GM18508 (cell line): ENCODE measurements around the gene PMP22.

Experiments used
- ATAC-seq: cut with Tn5 transposase; IDR thresholded peaks from one replicate; pipeline ENCODE4 v1.9.1; 2021; ENCODE audit warnings: moderate number of reproducible peaks; ENCODE audit not compliant: insufficient read depth, unreplicated experiment

Gene PMP22

DNA sequence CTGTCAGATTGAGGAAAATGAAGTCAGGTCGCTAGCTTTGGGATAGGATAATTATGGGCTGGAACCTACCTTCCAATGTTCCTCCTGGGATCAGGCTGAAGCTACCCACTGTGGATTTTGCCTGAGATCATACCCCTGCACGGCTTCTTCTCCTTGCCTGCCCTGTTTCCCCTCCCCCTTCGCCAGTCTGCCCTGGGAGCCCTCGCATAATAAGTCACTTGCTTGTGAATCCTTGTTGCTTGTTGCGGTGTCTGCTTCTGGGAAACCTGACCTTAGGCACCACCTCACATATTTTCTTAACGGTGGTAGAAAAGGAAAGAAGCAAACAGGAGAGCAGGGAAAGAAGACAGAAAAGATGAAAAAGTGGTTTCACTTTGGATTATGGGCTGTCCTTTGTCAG lies 13.3 kb upstream of the PMP22 start:
- ATAC-seq: no peak

DNA sequence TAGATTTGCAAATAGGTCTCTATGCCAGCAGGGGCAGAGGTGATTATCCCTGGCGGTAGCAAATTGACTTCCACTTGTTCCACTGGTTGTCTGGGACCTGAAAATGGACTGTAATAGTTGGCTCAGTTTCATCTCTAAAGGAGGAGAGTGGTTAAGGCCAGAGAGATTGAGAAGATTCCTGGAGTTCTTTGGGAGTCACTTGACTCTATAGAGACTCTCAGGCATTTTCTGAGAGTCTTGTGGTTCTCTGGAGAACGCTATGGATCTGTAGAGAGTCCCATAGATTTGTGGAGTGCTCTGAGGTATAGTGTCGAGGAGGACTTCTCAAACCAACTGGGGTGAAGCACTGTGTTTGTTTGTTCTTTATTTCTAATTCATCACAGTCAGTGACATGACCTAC lies 8.9 kb upstream of the PMP22 start:
- ATAC-seq: no peak

DNA sequence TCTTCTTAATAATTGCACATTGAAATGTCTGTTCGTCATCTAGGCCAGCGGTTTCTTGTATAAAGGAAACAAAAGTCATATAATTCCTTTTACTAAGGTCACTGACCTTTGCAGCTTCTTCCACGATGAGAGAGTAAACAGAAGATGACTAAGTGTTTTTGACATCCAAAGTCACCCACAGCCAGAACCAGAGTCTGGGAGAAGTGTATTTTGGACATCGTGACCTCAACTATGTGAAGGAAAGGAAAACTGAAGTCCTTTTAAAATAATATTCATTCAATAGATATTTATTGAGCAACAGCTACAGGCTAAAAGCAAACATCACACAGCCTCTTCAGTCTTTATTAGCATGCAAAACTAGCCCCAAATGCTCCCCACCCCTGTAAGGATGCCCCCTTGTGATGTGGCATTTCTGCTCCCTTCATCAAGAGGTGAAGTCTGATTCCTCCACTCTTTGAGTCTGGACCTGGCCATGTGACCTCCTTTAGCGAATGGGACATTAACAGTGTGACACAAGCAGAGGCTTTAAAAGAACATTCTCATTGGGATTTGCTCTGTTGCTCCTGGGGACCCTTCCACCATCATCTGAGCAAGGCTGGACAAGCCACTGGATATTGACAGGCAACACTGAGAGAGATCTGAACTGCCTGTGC lies 8.1 kb upstream of the PMP22 start:
- no peak for ATAC-seq

DNA sequence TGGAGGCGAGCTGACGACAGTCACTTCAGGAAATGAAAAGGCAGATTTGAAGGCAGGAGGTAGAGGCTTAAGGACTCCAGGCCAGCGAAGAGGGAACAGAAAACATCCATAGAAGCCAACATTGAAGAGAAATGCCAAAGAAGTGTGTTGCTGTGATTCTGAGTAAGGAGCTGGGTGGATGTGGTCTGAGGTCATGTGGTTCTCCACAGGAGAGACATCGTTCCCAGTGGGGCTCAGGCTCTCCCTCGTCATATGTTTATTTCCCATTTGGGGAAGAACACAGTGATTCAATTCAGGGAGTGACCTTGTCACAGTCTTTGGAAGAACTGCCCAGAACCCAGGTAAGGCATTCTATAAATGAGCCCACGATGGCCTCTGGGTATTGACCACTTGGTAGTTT lies 6.6 kb upstream of the PMP22 start:
- ATAC-seq: no peak

DNA sequence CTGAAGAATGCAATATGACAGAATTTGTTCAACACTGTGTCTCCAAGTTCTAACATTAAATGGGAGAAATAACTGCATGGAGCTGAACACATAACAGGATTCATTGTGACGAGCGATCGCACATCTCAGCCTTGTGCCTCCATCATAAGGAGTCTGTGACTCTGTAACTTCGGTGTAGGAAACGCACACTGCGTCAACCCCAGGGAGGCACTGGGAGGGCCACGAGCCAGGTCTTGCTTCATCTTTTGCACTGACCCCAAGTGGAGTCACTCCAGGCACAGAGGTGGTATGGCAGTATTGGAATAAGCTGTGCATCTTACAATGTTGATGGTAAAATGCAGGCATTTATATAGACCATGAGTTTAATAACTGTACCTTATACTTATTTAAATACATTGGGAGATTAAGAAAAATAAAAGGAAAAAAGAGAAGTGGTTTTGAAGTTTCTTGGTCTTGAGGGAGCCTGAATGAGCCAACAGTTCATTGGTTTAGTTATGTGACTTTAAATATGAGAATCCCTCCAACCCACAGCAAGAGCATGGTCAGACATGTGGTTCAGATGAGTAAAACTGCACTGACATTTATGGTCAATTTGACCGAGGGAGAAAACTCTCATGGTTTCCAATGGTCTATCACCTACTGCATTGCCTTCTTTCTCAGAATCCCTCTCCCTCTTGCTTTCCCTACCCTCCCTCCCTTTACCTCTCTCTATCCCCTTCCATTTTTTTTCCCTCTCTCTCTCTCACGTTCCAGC lies 5.7 kb upstream of the PMP22 start:
- ATAC-seq: no peak

DNA sequence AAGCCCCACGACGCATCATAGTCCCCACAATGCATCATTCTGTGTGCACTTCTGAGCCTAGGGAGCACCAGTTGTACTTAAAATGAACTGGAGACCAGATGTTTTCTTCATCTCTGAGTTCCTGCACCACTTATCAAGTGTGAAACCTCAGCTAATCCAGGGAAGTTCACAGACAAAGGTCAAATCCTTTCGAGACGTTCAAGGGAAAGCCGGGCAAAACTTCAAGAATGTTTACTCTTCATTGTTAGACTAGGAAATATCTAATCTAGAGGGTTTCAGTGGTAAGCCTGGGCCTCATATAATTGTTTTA lies 4.6 kb upstream of the PMP22 start:
- no peak for ATAC-seq

DNA sequence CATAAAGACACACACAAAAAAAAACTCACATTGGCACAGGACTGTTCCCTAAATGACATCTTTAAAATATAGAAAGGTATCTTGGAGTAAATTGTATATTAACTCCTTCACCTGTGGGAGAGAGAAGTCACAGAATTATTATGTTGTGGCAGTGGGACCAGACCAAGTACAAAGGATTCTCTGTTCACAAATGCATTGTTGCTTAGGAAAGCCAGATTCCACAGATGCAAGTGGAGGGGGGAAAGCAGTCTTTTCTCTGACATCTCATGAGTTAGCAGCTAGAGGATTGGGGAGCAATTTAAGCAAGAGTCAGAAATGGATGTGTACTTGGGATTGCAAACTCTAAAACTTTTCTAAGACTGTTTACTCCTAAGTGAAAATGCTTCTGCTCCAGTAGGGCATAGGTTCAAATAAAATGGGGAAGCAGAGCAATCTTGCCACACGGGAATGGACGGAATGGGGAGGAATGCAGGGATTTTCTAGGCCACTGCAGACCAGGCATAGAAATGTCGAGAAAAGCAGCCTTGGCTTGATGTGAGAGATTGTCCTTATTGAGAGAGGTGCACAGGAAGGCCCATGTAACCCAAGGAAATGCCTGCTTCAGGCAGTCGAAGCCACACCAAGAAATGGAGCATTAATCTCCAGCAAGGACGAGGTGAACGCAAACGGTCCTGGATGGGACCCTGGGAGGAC lies 4.1 kb upstream of the PMP22 start:
- ATAC-seq: no peak

DNA sequence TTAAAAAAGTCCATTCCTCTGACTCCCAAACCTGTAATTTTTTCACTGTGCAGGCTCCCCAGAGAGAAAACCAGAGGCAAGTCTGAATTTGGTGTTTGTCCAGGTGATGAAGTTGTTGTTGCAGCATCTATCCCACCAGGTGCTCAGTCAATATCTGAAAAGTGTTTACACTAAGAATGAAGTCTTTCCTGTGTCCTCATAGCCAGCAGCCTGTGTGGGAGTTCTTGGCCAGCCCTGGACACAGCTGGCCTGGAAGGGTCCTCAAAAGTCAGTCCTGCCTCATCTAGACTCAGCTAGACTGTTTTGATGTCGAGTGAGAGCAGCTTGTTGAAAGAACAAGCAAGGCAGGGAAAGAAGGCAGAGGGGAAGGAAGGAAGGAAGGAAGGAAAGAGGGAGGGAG lies 3.3 kb upstream of the PMP22 start:
- no peak for ATAC-seq

DNA sequence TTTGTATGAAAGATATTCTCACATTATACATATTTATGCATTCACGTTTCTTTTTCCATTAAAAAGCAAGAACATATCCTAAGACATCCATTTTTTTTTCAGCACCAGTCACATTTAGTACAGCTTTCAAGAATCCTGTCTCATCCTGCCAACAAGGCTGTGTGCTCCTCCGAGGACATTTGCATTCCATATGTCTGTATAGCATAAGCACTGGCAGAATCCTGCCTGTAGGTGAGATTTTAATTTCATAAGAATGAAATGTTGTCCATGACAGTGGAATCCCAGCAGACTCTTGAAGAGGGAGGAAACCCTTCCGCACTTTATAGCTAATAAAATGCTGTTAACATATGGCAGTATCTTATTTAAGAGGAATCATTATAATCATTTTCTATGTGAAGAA lies 2.9 kb upstream of the PMP22 start:
- no peak for ATAC-seq

DNA sequence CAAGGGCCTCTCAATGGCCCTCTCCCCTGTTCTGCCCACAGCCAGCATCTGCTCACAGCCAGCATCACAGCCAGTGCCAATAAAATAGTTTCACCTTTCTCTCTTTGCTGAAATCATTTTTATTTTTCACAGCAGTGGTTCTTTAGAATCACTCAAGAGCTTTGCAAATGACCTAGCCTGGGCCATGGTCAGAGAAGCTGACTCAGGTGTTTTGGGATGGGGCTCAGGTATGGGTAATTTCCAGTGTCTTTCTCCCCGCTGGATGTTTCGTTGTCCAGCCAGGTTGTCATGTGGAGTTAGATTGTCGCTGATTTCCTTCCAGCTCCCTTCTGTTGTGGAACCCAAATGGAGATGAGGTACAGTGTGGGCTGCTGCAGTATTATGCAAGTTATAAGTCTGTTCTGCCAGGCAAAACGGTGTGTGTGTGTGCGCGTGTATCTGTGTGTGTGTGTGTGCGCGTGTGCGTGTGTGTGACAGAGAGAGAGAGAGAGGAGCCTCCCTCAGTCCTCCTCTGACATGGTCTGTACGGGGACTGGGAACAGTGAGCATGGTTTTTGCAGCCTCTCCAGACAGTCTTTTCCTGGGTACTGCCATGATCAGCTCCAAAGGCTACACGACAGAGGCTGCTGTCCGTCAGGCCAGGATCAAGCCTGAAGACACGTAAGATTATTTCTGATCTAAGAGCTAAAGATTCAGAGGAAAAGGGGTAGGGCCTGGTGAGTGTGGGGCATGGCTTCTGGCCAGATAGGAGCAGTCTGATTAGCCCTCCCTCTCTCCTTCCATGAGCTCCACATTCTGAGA lies 1.4 kb upstream of the PMP22 start:
- no peak for ATAC-seq

DNA sequence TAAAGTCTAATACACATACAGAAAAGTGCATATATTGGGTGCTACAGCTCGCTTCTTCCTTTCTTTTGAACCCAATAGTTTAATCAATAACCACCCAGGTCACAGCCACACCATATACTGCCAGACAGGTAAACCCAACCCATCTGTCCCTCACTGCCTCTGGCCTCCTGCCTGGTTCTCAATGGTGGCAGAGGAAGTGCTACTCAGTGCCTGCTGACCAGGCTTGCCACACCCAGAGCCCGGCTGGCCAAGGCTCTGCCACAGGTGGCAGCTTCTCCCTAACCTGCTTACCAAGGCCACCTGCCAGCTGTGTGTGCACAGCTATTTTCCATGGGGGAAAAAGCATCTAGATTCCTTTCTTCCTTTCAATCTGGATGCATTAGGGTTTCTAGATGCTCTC lies 584 bp downstream of the PMP22 start:
- ATAC-seq: no peak

DNA sequence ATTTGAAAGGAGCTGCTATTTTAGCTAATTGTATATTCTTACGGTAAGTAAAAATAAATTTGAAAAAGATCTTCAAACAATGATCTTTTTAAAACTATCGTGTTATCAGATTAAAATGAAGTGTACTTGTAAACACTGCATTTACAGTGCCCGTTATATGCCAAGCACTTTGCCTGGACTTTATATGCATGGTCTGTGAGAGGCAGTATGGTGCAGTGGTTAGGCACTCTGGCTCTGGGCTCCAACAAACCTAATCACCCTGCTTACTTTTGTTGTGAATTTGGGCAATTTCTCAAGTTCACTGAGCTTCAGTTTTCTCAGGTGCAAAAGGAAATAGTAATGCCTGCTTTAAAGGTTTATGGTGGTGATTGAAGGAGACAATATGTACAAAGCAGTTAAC lies 1.4 kb downstream of the PMP22 start:
- no peak for ATAC-seq

DNA sequence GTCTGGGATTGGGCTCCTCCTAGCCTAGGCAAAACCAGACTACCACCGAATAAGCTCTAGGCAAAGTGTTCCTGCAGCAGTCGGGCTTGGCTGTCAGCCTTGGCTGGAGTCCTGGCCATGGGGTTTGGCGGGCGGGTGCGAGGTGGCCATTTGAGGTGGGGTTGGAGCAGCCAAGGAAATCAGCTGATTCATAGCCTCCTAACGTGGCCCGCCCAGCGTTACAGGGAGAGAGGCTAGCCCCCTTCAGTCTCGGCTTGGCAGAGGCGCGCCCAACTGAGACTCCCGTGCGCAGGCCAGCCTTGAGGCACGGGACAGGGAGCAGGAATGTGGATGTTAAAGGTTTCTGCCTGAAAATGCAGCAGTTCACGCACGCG lies 1.9 kb downstream of the PMP22 start:
- ATAC-seq: no peak

DNA sequence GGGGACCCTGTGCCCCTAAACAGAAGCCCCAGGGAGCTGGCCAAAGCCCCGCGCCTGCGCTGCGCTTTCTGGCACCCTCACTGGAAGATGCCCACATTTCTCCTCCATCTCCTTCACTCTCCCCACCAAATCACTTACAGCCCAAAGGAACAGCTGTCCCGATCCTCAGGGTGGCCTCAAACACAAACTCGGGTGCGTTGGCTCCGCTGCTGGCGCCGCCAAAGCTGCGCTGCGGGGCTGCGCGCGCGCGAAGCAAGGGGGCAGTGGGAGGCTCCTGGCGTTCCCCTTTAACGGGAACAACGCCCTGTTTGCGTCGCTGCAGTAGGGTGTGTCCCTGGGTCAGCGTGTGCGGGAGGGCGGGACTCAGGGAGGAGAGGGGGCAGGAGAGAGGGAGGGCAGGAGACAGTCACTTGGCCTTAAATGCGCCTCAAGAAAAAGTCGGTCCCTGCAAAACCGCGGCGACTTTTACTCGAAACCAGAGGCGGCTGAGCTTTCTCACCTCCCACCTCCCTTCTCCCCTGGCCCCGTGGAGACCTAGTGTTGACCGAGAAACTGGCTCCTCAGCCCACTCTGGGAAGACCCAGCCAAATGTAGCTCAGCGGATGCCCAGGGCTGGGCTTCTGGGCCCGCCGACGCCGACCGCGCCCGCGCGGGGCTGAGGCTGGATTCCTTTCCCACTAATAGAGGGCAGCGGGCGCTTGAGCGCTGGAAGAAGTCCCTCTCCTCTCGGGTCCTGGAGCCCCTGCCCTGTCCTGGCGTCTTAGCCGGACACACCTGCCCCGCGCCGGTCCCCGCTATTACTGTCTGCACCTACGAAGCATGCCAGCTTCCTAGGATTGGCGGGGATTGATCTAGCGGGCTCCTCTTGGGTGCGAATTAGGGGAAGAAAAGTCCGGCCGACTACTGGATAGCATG lies 2.6 kb downstream of the PMP22 start:
- ATAC-seq: no peak

DNA sequence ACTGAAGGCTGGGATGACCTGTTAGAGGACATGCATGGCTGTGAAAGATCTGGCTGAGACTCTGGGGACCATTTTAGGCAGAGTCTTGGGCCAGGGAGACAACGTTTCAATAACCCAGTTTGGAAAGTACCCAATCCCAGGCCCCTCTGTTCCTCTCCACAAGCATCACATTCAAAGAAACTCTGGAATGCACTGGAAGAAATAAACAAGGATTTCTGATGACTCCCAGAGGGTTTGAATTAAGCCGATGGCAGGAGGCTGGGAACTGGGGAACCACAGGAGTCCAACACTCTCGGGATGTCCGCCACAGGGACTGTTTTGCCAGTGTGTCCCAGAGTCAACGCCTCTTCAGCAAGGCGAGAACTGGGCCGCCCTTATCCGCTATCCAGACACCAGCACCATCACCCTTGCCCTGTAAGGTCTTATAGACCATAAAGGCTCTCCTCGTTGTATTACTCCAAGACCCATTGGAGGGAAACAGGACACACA lies 3.3 kb downstream of the PMP22 start:
- ATAC-seq: no peak

DNA sequence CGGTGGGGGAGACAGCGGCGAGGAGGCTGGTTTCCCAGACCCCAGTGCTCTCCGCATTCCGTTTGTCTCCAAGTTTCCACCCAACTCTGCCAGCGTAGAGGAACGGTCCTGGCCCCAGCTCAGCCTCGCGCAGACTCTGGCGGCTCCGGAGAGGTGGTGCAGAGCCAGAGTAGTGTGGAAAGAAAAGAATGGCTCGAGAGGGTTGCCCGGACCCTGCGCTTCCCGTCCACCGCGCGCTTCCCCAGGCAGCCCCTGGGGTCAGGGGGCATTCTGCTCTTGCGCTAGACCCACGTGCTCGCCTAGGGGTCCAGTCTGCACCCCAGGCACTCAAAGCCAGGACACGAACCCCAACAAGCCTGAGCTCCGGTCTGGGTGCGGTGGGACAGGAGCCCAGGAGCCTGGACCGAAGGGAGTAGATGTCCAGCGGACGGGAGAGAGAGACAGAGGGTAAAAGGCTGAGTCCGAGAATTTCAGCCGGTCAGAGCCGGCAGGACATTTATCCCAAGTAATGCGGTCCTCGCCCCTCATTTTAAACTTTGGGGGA lies 3.8 kb downstream of the PMP22 start:
- ATAC-seq: no peak

DNA sequence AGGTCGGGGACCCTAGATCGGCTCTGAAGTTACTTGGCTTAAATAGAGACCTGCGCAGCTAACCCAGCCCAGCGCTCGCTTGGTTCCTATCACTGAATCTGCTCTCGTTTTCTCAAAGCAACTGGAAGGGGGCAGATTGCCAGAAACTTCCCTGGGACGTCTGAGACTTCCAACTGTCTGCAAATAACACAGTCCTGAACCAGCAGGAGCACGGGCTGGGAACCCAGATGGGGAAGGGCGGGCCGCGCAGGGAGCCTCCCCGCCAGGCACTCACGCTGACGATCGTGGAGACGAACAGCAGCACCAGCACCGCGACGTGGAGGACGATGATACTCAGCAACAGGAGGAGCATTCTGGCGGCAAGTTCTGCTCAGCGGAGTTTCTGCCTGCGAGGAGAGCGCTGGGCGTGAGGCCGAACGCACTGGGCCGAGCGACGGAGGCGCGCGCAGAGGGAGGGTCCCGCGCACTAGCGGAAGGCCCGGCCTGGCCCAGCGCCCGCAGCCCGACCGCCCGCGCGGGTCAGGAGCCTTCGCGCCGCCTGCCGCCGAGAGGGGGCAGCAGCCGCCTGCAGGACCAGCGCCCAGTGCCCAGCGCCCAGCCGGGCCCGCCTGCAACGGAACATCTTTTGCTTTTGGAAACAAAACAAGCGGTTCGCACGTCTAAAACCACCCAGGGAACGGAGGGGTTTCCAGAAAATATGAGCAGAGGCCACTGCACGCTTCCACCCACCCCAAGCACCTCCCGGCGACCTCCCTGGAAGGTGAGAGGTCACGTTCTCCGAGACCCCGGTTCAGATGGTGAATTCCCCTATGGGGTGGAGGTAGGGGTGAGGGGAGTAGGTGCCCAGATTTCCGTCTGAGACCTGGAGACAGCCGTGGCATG lies 4.5 kb downstream of the PMP22 start:
- no peak for ATAC-seq

DNA sequence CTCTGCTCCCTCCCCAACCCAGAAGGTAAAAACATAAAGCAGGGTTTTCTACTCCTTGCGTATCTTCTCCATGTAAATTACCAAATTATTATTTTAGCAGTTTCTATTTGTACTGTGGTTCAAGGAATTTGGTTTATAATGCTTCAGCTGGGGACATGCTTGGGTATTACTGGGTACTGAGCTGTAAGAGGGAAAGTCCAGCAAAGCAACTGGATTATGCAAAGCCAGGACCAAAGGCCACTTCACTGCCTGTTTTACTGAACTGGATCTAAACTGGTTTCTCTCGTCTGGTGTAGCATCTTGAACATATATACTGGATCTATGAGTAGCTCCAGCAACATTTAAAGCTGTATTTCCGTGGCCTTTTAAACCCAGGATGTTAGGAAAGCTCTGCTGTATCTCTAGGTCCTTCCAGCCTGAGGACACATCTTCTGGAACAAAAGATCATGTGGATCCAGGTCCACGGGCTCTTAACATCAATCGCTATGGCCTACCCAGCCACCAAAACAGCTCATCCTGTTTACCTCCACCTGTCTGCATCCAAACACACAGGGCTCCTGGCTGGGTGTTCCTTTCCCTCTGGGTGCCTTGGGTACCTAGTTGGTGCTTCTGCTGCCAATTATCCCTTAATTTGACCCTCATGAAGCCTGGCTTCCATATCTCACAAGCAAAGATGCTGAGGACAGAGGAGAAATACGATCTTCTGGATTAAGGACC lies 7.2 kb downstream of the PMP22 start:
- no peak for ATAC-seq
